ENCODE results near the gene CDH23.

The CDH23 gene

GRCh38 chr10:71653044-71653443 lies 256.3 kb downstream of the CDH23 start:
- Histone ChIP-seq H3K4me3 (replicated peaks; ENCODE audit: low read depth, low read length) (no peak overlapping the region), H3K36me3 (ENCODE audit: control insufficient read depth, insufficient read depth, low read length) (no peaks in the 10 kb centered on the region), H3K27me3 (replicated peaks; ENCODE audit: control insufficient read depth, insufficient read depth, low read length) (no peaks in the 10 kb centered on the region)
- no peak for TF ChIP-seq CTCF (IDR thresholded peaks at IDR 0.05; ENCODE audit: insufficient read depth, low read length, poor library complexity, severe bottlenecking)
- no peak for DNase-seq (ENCODE audit: extremely low read depth, insufficient read length)

GRCh38 chr10:71656220-71656619 lies 259.5 kb downstream of the CDH23 start:
- TF ChIP-seq CTCF (IDR thresholded peaks at IDR 0.05; ENCODE audit: insufficient read depth, low read length, poor library complexity, severe bottlenecking) = no peak
- Histone ChIP-seq H3K4me3 (replicated peaks; ENCODE audit: low read depth, low read length) (no peak overlapping the region), H3K27me3 (replicated peaks; ENCODE audit: control insufficient read depth, insufficient read depth, low read length) (no peaks in the 10 kb centered on the region), H3K36me3 (ENCODE audit: control insufficient read depth, insufficient read depth, low read length) (no peaks in the 10 kb centered on the region)
- DNase-seq (ENCODE audit: extremely low read depth, insufficient read length) = no peak

DNA sequence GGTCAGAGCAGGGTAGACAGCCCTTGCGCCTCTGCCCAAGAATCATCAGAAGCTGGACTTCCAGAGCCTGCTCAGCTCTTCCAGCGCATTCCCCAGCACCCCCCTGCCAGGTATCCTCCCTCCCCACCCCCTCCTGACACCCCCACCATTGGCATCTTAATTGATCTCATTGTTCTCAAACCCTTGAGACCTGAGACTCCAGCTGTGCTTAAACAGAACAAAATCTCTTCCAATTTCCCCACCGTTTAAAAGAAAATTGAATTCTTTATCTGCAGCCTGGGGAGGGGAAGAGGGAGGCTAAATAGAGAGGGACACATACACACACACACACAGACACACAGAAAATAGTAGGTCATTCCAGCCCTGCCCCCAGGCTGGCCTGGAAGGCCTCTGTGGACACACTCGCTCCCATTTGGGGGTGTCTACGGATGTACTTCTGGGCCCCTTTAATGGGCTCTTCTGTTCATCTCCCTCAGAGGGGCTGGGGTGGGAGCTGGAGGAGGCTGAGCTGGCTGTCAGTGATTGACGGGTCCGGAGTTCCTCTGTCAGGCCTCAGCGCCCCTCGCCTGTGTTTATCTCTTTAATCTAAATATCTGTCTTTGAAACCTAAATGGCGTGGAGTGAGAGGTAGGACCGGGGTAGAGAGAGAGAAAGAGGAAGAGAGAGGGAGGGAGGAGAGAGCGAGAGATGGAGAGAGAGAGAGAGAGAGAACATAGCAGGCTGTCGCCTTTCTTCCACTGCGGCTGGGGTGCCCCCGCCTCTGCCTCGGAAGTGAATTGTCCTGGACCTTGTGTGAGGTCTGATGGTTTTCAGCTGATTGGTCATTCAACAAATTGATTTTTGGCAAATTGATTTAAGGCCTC lies 261.1 kb downstream of the CDH23 start:
- no peak for DNase-seq (ENCODE audit: extremely low read depth, insufficient read length)
- H3K27me3 ChIP-seq (replicated peaks; ENCODE audit: control insufficient read depth, insufficient read depth, low read length) = no peaks in the 10 kb centered on the region
- H3K4me3 ChIP-seq (replicated peaks; ENCODE audit: low read depth, low read length) = no peak overlapping the region
- TF ChIP-seq CTCF (IDR thresholded peaks at IDR 0.05; ENCODE audit: insufficient read depth, low read length, poor library complexity, severe bottlenecking) = no peak
- H3K36me3 ChIP-seq (ENCODE audit: control insufficient read depth, insufficient read depth, low read length) = no peaks in the 10 kb centered on the region

GRCh38 chr10:71658467-71658745 lies 261.7 kb downstream of the CDH23 start:
- no peak for DNase-seq (ENCODE audit: extremely low read depth, insufficient read length)
- no peaks in the 10 kb centered on the region for H3K36me3 ChIP-seq (ENCODE audit: control insufficient read depth, insufficient read depth, low read length)
- no peak for TF ChIP-seq CTCF (IDR thresholded peaks at IDR 0.05; ENCODE audit: insufficient read depth, low read length, poor library complexity, severe bottlenecking)
- no peak overlapping the region for H3K4me3 ChIP-seq (replicated peaks; ENCODE audit: low read depth, low read length)
- no peaks in the 10 kb centered on the region for H3K27me3 ChIP-seq (replicated peaks; ENCODE audit: control insufficient read depth, insufficient read depth, low read length)

DNA sequence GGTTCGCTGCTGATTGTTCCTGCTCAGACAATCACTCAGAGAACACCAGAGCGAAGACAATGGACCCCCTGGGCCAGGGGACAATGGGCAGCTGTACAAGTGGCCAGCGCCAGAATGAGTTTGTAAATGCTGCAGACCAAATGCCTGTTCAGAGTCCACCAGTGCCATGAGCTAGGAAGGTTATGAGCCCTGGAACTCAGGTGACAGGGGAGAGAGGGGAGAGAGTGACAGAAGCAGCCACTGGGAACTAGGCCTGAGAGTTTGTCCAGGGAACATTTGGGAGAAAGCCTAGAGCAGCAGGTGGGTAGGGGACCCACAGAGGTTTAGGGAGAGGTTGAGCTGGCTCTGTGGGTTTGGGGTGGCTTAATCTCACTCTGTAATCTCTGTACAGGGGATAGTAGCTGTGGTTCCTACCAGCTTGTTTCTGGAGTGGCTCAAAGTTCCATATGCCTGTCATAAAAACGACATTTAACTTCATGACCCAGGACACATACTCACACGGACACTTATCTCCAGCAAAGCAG lies 262.5 kb downstream of the CDH23 start:
- Histone ChIP-seq H3K4me3 (replicated peaks; ENCODE audit: low read depth, low read length) (no peak overlapping the region), H3K27me3 (replicated peaks; ENCODE audit: control insufficient read depth, insufficient read depth, low read length) (no peaks in the 10 kb centered on the region), H3K36me3 (ENCODE audit: control insufficient read depth, insufficient read depth, low read length) (no peaks in the 10 kb centered on the region)
- no peak for TF ChIP-seq CTCF (IDR thresholded peaks at IDR 0.05; ENCODE audit: insufficient read depth, low read length, poor library complexity, severe bottlenecking)
- DNase-seq (ENCODE audit: extremely low read depth, insufficient read length) = no peak
